Measurements from ENCODE around the gene ITPKA. TPM values are rescaled to one million over a fixed set of nuclear protein-coding genes. Genes with fewer than 3 reads are reported as not detected.
"Not testable (repeated sequence)": the region's sequence is repeated elsewhere in the genome, so short reads cannot be mapped to it uniquely, and the experiment has no call there.

The ITPKA gene
- polyA plus RNA-seq (2013, experiment 1 of 2), result 1.2 TPM
- 0.66 TPM for polyA plus RNA-seq (2013, experiment 2 of 2)

DNA sequence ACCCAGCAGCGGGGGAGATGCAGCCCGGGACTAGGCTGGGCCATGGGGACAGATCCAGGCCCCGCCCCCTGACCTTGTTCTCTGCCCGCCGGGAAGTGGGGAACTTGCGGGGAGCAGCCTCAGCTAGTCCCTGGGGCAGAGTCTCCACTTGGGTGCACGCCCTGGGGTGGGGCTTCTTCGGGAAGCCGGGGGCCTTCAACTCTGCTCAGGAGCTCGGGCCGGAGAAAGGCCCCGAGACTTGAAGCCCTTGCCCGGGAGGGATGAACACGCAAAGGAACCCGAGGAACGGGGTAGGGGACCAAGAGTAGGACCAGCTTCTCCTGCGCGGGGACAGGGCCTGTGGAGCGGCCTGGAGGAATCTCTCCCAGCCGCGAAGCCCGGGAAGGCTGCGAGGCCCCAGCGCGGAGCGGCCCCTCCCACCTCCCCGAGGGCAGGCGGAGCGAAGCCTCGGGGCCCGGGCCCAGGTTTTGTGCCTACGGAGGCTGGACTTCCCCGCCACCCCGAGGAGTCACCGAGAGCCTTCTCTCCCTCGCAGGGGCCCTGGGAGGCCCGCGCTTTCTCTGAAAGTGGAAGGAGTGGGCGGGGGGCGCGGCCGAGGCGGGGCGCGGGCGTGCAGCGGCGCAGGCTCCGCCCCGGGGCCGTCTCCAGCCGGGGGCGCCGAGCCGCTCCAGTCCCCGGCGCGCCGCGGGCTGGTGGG lies at the start of gene ITPKA:
Gene ITPKA, plus strand, starts transcription at position 670 of the 697 bp plus-strand sequence. CDS start 54 bp downstream, outside the sequence.
- Histone ChIP-seq H3K4me3 (ENCODE audit: extremely low read depth, insufficient read depth, low read length, poor library complexity, severe bottlenecking) (peak within 1 kb of the TSS; percentile 46), H3K4me1 (ENCODE audit: control insufficient read depth, insufficient read depth, low read length, poor library complexity, severe bottlenecking) (peaks cover 35% of the 10 kb centered on the region), H3K27ac (ENCODE audit: low read depth, low read length, severe bottlenecking) (peak within 1 kb of the TSS; percentile 57), H3K9me3 (ENCODE audit: control insufficient read depth, low read length) (no peaks in the 10 kb centered on the region), H3K36me3 (ENCODE audit: control insufficient read depth, insufficient read depth, low read length) (no peaks in the 10 kb centered on the region)
- WGBS, 2 experiments (ENCODE audit: insufficient coverage in 2 of 2), result 0 to 1% methylated on average over 28 of the region's 60 CpGs

- peaks cover 63% of the 10 kb centered on the region for H3K36me3 ChIP-seq (ENCODE audit: control insufficient read depth, insufficient read depth, low read length)
Measured at GRCh38 chr15:41445399-41445798, 48.3 kb upstream of the ITPKA start.

GRCh38 chr15:41462084-41462795 lies 31.4 kb upstream of the ITPKA start:
- Histone ChIP-seq H3K36me3 (ENCODE audit: control insufficient read depth, insufficient read depth, low read length) (peaks cover 78% of the 10 kb centered on the region), H3K9me3 (ENCODE audit: control insufficient read depth, low read length) (no peaks in the 10 kb centered on the region), H3K4me1 (ENCODE audit: control insufficient read depth, insufficient read depth, low read length, poor library complexity, severe bottlenecking) (no peaks in the 10 kb centered on the region), H3K27ac (ENCODE audit: low read depth, low read length, severe bottlenecking) (no peak overlapping the region), H3K4me3 (ENCODE audit: extremely low read depth, insufficient read depth, low read length, poor library complexity, severe bottlenecking) (no peak overlapping the region)
- 92 to 100% methylated on average over 1 to 2 of the region's 4 CpGs for WGBS, 2 experiments (ENCODE audit: insufficient coverage in 2 of 2)

More at GRCh38 chr15:41445399-41445798, 48.3 kb upstream of the ITPKA start:
- no peaks in the 10 kb centered on the region for H3K9me3 ChIP-seq (ENCODE audit: control insufficient read depth, low read length)
- no peak overlapping the region for H3K27ac ChIP-seq (ENCODE audit: low read depth, low read length, severe bottlenecking)
- no peak overlapping the region for H3K4me3 ChIP-seq (ENCODE audit: extremely low read depth, insufficient read depth, low read length, poor library complexity, severe bottlenecking)
- no peaks in the 10 kb centered on the region for H3K4me1 ChIP-seq (ENCODE audit: control insufficient read depth, insufficient read depth, low read length, poor library complexity, severe bottlenecking)

DNA sequence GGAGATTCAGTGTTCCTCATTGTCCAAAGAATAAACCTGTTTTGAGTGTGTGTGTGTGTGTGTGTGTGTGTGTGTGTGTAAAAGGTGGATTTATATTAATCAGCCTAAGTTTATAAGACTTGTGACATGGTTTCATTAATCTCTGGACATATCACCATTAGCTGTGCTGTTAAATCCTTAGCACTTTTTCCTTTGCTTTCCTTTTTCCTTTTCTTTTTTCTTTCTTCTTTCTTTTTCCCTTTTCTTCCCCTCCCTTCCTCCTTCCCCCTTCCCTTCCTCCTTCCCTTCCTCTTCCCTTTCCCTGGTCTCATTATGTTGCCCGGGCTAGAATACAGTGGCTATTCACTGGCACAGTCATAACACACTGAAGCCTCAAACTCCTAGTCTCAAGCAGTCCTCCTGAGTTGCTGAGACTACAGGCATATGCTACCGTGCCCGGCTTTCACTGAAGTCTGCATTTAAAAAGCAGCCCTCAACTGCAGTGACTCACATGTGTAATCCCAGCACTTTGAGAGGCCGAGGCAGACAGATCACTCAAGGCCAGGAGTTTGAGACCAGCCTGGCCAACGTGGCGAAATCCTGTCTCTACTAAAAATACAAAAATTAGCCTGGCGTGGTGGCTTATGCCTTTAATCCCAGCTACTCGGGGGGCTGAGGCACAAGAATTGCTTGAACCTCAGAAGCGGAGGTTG lies 28.6 kb upstream of the ITPKA start:
- no peak overlapping the region for H3K27ac ChIP-seq (ENCODE audit: low read depth, low read length, severe bottlenecking)
- H3K9me3 ChIP-seq (ENCODE audit: control insufficient read depth, low read length), result no peaks in the 10 kb centered on the region
- H3K4me3 ChIP-seq (ENCODE audit: extremely low read depth, insufficient read depth, low read length, poor library complexity, severe bottlenecking), result no peak overlapping the region
- H3K36me3 ChIP-seq (ENCODE audit: control insufficient read depth, insufficient read depth, low read length), result peaks cover 84% of the 10 kb centered on the region
- no peaks in the 10 kb centered on the region for H3K4me1 ChIP-seq (ENCODE audit: control insufficient read depth, insufficient read depth, low read length, poor library complexity, severe bottlenecking)
- 87 to 88% methylated on average over 9 of the region's 9 CpGs for WGBS, 2 experiments (ENCODE audit: insufficient coverage in 2 of 2)

DNA sequence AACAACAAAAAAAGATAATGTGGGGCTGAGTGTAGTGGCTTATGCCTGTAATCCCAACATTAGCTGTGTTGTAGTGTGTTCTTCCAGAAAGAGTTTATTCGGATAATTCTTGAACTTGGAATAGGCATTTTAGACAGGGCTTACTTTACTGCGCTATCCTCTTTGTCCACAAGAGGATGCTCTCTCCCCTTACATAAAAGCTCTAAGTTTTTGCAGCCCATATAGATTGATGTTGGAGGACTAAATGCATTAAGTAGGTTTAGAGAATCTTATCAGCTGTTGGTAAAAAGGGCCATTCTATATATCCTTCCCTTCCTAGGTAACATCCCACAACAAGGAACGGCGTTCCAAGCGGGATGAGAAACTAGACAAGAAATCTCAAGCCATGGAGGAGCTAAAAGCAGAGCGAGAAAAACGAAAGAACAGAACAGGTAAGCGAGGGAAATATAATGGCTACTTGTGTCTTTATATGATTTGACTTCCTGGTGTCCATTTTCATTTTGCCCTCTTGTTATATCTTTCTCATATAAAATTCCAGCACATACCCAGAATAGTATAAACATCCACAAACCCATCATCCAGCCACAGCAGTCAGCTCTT lies 27.8 kb upstream of the ITPKA start:
- no peaks in the 10 kb centered on the region for H3K9me3 ChIP-seq (ENCODE audit: control insufficient read depth, low read length)
- no peaks in the 10 kb centered on the region for H3K4me1 ChIP-seq (ENCODE audit: control insufficient read depth, insufficient read depth, low read length, poor library complexity, severe bottlenecking)
- 93% methylated on average over 5 of the region's 8 CpGs; no CpG with 5 or more reads in 1 of the 2 experiments for WGBS, 2 experiments (ENCODE audit: insufficient coverage in 2 of 2)
- no peak overlapping the region for H3K4me3 ChIP-seq (ENCODE audit: extremely low read depth, insufficient read depth, low read length, poor library complexity, severe bottlenecking)
- peaks cover 85% of the 10 kb centered on the region for H3K36me3 ChIP-seq (ENCODE audit: control insufficient read depth, insufficient read depth, low read length)
- no peak overlapping the region for H3K27ac ChIP-seq (ENCODE audit: low read depth, low read length, severe bottlenecking)

GRCh38 chr15:41466711-41467110 lies 27.0 kb upstream of the ITPKA start:
- H3K4me1 ChIP-seq (ENCODE audit: control insufficient read depth, insufficient read depth, low read length, poor library complexity, severe bottlenecking), result no peaks in the 10 kb centered on the region
- H3K36me3 ChIP-seq (ENCODE audit: control insufficient read depth, insufficient read depth, low read length), result peaks cover 87% of the 10 kb centered on the region
- no peak overlapping the region for H3K4me3 ChIP-seq (ENCODE audit: extremely low read depth, insufficient read depth, low read length, poor library complexity, severe bottlenecking)
- H3K27ac ChIP-seq (ENCODE audit: low read depth, low read length, severe bottlenecking), result no peak overlapping the region
- 100% methylated on average over 1 of the region's 3 CpGs; no CpG with 5 or more reads in 1 of the 2 experiments for WGBS, 2 experiments (ENCODE audit: insufficient coverage in 2 of 2)
- H3K9me3 ChIP-seq (ENCODE audit: control insufficient read depth, low read length), result no peaks in the 10 kb centered on the region

- not testable (repeated sequence) for H3K4me3 ChIP-seq (ENCODE audit: extremely low read depth, insufficient read depth, low read length, poor library complexity, severe bottlenecking); H3K27ac ChIP-seq (ENCODE audit: low read depth, low read length, severe bottlenecking); H3K9me3 ChIP-seq (ENCODE audit: control insufficient read depth, low read length); H3K4me1 ChIP-seq (ENCODE audit: control insufficient read depth, insufficient read depth, low read length, poor library complexity, severe bottlenecking)
- WGBS, 2 experiments (ENCODE audit: insufficient coverage in 2 of 2), result 100% methylated on average over 2 of the region's 6 CpGs; no CpG with 5 or more reads in 1 of the 2 experiments
- peaks cover 89% of the 10 kb centered on the region for H3K36me3 ChIP-seq (ENCODE audit: control insufficient read depth, insufficient read depth, low read length)
Measured at GRCh38 chr15:41469644-41470043, 24.0 kb upstream of the ITPKA start.

DNA sequence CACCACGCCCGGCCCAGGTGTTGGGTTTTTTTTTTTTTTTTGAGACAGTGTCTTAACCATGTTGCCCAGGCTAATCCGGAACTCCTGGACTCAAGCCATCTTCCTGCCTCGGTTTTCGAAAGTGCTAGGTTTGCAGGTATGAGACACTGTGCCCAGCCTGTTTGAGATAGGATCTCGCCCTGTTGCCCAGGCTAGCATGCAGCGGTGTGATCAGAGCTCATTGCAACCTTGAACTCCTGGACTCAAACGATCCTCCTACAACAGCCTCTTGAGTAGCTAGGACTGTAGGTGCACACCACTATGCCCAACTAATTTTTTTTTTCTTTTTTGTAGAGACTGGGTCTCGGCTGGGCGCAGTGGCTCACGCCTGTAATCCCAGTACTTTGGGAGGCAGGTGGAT lies 20.3 kb upstream of the ITPKA start:
- Histone ChIP-seq H3K9me3 (ENCODE audit: control insufficient read depth, low read length) (no peaks in the 10 kb centered on the region), H3K4me3 (ENCODE audit: extremely low read depth, insufficient read depth, low read length, poor library complexity, severe bottlenecking) (no peak overlapping the region), H3K36me3 (ENCODE audit: control insufficient read depth, insufficient read depth, low read length) (peaks cover 92% of the 10 kb centered on the region), H3K4me1 (ENCODE audit: control insufficient read depth, insufficient read depth, low read length, poor library complexity, severe bottlenecking) (peaks cover 7% of the 10 kb centered on the region), H3K27ac (ENCODE audit: low read depth, low read length, severe bottlenecking) (no peak overlapping the region)
- 93 to 94% methylated on average over 6 to 11 of the region's 11 CpGs for WGBS, 2 experiments (ENCODE audit: insufficient coverage in 2 of 2)

- H3K36me3 ChIP-seq (ENCODE audit: control insufficient read depth, insufficient read depth, low read length), result peaks cover 92% of the 10 kb centered on the region
- no peak overlapping the region for H3K27ac ChIP-seq (ENCODE audit: low read depth, low read length, severe bottlenecking)
- peaks cover 7% of the 10 kb centered on the region for H3K4me1 ChIP-seq (ENCODE audit: control insufficient read depth, insufficient read depth, low read length, poor library complexity, severe bottlenecking)
- no peak overlapping the region for H3K4me3 ChIP-seq (ENCODE audit: extremely low read depth, insufficient read depth, low read length, poor library complexity, severe bottlenecking)
- WGBS, 2 experiments (ENCODE audit: insufficient coverage in 2 of 2), result 96 to 97% methylated on average over 7 to 8 of the region's 8 CpGs
- H3K9me3 ChIP-seq (ENCODE audit: control insufficient read depth, low read length), result no peaks in the 10 kb centered on the region
Measured at GRCh38 chr15:41474436-41474835, 19.2 kb upstream of the ITPKA start.

DNA sequence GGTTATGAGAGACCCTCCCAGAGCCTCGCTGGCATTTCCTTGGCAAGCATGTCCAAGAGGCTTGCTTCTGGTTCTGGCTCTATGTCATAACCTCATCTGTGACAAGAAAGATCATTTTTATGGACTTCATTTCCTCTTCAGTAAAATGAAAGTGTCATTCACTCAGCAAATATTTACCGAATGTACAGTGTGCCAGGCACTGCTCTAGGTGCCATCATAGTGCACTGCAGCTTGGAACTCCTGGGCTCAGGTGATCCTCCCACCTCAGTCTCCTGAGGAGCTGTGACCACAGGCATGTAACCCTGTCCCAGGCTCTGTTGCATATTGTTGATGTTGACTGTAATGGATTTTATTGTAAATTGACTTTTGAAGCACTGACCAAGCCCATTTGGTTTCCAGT lies 18.7 kb upstream of the ITPKA start:
- Histone ChIP-seq H3K27ac (ENCODE audit: low read depth, low read length, severe bottlenecking) (no peak overlapping the region), H3K9me3 (ENCODE audit: control insufficient read depth, low read length) (no peaks in the 10 kb centered on the region), H3K4me1 (ENCODE audit: control insufficient read depth, insufficient read depth, low read length, poor library complexity, severe bottlenecking) (peaks cover 7% of the 10 kb centered on the region), H3K4me3 (ENCODE audit: extremely low read depth, insufficient read depth, low read length, poor library complexity, severe bottlenecking) (no peak overlapping the region), H3K36me3 (ENCODE audit: control insufficient read depth, insufficient read depth, low read length) (peaks cover 92% of the 10 kb centered on the region)
- WGBS, 2 experiments (ENCODE audit: insufficient coverage in 2 of 2), result 94 to 100% methylated on average over 2 of the region's 2 CpGs
